HepG2 (cell line): ENCODE measurements around the gene TMEFF1. TPM values are rescaled to one million over a fixed set of nuclear protein-coding genes. Genes with fewer than 3 reads are reported as not detected.

Experiments used
- CENPX ChIP-seq: sonication (generic); formaldehyde crosslinking; IDR thresholded peaks from 2 replicates; pipeline ENCODE4 v1.9.0; 2021; ENCODE audit warnings: mild to moderate bottlenecking, missing genetic modification reagents, moderate library complexity
- GABPA ChIP-seq, 2 experiments: IDR thresholded peaks; 2 replicates each; pipeline ENCODE4 v1.6.1; 2011 to 2016; ENCODE audit warnings: low read depth in 2 of 2, low read length in 1 of 2, missing biosample characterization in 1 of 2, missing genetic modification characterization in 1 of 2
- SP5 ChIP-seq: IDR thresholded peaks from 2 replicates; pipeline ENCODE4 v1.6.1; 2016; ENCODE audit warnings: low read depth, borderline replicate concordance
- ZFYVE20 ChIP-seq: sonication (generic); formaldehyde crosslinking; IDR thresholded peaks from 2 replicates; pipeline ENCODE4 v1.8.0; 2023; ENCODE audit warnings: low read depth, mild to moderate bottlenecking, moderate library complexity, missing genetic modification reagents, borderline replicate concordance
- ZNF337 ChIP-seq: sonication (generic); formaldehyde crosslinking; IDR thresholded peaks from 2 replicates; pipeline ENCODE4 v1.5.1; 2020; ENCODE audit warnings: missing genetic modification reagents, low read depth, mild to moderate bottlenecking, borderline replicate concordance
- ZNF572 ChIP-seq: sonication (generic); formaldehyde crosslinking; IDR thresholded peaks from 2 replicates; pipeline ENCODE4 v1.5.1; 2020; ENCODE audit warnings: mild to moderate bottlenecking, missing genetic modification reagents
- polyA plus RNA-seq, 8 experiments: library from polyadenylated mRNA; depleted of rRNA in 3 of 8; stranded (reverse) in 7 of 8; unstranded in 1 of 8; fragments of >200 nt; fragmentation: Illumina TruSeq in 4 of 8; extraction: Trizol in 4 of 8; gene quantifications; 2 replicates each; pipeline versions ENCODE4 v1.2.1 to v1.2.3, GENCODE V29; 2011 to 2016; ENCODE audit warnings: low read depth in 4 of 8, missing spikeins in 1 of 8, mixed read lengths in 1 of 8; ENCODE audit not compliant: insufficient read depth in 1 of 8
- total RNA-seq, 5 experiments: library from RNA; depleted of rRNA; stranded (reverse); fragments of >200 nt; fragmentation: Illumina TruSeq; extraction: Trizol; gene quantifications; 2 replicates each; pipeline ENCODE4 v1.2.3, GENCODE V29; 2016; ENCODE audit warnings: low read depth in 1 of 5
- TF ChIP-seq, protein P1 (sequence below): sonication (generic); formaldehyde crosslinking; IDR thresholded peaks from 2 replicates; pipeline ENCODE4 v1.4.0; 2020; ENCODE audit warnings: mild to moderate bottlenecking, low read depth, missing genetic modification reagents
- TF ChIP-seq, protein P2 (sequence below): sonication (generic); formaldehyde crosslinking; IDR thresholded peaks from 2 replicates; pipeline ENCODE4 v1.4.0; 2020; ENCODE audit warnings: mild to moderate bottlenecking, missing genetic modification reagents
- TF ChIP-seq, protein P3 (sequence below): sonication (generic); formaldehyde crosslinking; IDR thresholded peaks from 2 replicates; pipeline ENCODE4 v1.4.0; 2020; ENCODE audit warnings: missing genetic modification reagents, low read depth, mild to moderate bottlenecking, borderline replicate concordance
- TF ChIP-seq, protein P4 (sequence below): sonication (generic); formaldehyde crosslinking; IDR thresholded peaks from 2 replicates; pipeline ENCODE4 v1.4.0; 2020; ENCODE audit warnings: mild to moderate bottlenecking, missing genetic modification reagents
- TF ChIP-seq, protein P5 (sequence below): sonication (generic); formaldehyde crosslinking; IDR thresholded peaks from 2 replicates; pipeline ENCODE4 v1.4.0; 2020; ENCODE audit warnings: mild to moderate bottlenecking, missing genetic modification reagents
- TF ChIP-seq, protein P6 (sequence below): sonication (generic); formaldehyde crosslinking; IDR thresholded peaks from 2 replicates; pipeline ENCODE4 v1.8.0; 2022; ENCODE audit warnings: mild to moderate bottlenecking, missing genetic modification reagents

TMEFF1 gene
- total and polyA plus RNA-seq, 2 of the 13 experiments (the other 11 are each of a cell fraction or from before 2014, with no cell fraction given) = 0.87 to 1.9 TPM

DNA sequence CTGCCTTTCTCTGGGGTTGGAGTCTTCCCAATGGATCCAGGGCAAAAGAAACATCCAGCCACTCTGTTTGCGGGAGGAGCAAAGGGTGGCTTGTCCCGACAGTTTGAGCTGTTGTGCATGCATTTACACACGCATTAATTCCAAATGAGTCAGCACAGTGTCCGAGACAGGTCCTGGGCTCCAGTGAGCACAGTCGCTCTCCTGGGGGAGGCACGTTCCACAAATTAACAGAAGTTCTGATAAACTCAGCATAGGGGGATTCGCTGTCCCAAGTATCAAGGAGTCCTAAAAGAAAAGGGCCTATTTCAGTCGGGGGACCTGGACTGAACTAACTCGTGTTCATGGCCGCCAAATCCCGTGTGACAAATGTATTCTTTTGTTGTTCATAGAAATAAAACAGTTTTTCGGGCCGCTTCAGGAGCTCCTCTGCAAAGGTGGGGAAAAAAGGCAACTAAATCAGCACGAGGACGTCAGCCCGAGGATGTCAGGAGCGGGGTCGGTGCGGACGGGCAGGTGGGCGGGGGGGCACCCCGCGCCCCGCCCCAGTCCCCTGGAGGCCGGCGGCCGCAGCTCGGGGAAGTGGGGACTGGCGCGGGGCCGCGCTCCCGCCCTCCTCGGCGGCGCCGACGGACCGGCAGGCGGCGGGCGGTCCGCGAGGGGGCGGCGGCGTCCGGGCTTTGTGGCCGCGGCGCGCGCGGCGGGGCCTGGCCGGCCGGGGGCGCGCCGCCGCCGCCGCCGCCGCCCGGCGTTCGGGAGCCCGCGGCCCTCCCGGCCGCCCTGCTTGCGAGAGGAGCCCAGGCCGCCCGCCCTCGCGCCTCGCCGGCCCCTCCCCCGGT lies 46.2 kb upstream of the TMEFF1 start, which contains the start of gene MSANTD3 (continued):
- TF ChIP-seq, protein P1, sequence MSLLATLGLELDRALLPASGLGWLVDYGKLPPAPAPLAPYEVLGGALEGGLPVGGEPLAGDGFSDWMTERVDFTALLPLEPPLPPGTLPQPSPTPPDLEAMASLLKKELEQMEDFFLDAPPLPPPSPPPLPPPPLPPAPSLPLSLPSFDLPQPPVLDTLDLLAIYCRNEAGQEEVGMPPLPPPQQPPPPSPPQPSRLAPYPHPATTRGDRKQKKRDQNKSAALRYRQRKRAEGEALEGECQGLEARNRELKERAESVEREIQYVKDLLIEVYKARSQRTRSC (CRISPR knock-in tag) = no peak
- TF ChIP-seq, protein P2, sequence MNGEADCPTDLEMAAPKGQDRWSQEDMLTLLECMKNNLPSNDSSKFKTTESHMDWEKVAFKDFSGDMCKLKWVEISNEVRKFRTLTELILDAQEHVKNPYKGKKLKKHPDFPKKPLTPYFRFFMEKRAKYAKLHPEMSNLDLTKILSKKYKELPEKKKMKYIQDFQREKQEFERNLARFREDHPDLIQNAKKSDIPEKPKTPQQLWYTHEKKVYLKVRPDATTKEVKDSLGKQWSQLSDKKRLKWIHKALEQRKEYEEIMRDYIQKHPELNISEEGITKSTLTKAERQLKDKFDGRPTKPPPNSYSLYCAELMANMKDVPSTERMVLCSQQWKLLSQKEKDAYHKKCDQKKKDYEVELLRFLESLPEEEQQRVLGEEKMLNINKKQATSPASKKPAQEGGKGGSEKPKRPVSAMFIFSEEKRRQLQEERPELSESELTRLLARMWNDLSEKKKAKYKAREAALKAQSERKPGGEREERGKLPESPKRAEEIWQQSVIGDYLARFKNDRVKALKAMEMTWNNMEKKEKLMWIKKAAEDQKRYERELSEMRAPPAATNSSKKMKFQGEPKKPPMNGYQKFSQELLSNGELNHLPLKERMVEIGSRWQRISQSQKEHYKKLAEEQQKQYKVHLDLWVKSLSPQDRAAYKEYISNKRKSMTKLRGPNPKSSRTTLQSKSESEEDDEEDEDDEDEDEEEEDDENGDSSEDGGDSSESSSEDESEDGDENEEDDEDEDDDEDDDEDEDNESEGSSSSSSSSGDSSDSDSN (CRISPR knock-in tag) = peak; percentile 51; the same call in 1 of the 2 replicates
- TF ChIP-seq ZFYVE20 (no peak), ZNF337 (CRISPR knock-in tag) (no peak), ZNF572 (CRISPR knock-in tag) (no peak), CENPX (CRISPR knock-in tag) (no peak), GABPA (IDR thresholded peaks at IDR 0.05; ENCODE audit: low read depth, low read length) (0 out of 2 replicates have a peak, but pooled peaks have one; percentile 11), GABPA (CRISPR knock-in tag; IDR thresholded peaks at IDR 0.05; ENCODE audit: low read depth) (no peak), SP5 (peak; percentile 13; the same call in 1 of the 2 replicates)
- TF ChIP-seq, protein P3, sequence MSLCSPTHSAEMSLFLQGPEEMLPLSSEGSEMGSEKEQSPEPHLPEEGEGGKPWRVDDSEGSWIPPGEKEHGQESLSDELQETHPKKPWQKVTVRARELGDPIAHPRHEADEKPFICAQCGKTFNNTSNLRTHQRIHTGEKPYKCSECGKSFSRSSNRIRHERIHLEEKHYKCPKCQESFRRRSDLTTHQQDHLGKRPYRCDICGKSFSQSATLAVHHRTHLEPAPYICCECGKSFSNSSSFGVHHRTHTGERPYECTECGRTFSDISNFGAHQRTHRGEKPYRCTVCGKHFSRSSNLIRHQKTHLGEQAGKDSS = peak; percentile 69; the same call in 1 of the 2 replicates
- TF ChIP-seq, protein P4, sequence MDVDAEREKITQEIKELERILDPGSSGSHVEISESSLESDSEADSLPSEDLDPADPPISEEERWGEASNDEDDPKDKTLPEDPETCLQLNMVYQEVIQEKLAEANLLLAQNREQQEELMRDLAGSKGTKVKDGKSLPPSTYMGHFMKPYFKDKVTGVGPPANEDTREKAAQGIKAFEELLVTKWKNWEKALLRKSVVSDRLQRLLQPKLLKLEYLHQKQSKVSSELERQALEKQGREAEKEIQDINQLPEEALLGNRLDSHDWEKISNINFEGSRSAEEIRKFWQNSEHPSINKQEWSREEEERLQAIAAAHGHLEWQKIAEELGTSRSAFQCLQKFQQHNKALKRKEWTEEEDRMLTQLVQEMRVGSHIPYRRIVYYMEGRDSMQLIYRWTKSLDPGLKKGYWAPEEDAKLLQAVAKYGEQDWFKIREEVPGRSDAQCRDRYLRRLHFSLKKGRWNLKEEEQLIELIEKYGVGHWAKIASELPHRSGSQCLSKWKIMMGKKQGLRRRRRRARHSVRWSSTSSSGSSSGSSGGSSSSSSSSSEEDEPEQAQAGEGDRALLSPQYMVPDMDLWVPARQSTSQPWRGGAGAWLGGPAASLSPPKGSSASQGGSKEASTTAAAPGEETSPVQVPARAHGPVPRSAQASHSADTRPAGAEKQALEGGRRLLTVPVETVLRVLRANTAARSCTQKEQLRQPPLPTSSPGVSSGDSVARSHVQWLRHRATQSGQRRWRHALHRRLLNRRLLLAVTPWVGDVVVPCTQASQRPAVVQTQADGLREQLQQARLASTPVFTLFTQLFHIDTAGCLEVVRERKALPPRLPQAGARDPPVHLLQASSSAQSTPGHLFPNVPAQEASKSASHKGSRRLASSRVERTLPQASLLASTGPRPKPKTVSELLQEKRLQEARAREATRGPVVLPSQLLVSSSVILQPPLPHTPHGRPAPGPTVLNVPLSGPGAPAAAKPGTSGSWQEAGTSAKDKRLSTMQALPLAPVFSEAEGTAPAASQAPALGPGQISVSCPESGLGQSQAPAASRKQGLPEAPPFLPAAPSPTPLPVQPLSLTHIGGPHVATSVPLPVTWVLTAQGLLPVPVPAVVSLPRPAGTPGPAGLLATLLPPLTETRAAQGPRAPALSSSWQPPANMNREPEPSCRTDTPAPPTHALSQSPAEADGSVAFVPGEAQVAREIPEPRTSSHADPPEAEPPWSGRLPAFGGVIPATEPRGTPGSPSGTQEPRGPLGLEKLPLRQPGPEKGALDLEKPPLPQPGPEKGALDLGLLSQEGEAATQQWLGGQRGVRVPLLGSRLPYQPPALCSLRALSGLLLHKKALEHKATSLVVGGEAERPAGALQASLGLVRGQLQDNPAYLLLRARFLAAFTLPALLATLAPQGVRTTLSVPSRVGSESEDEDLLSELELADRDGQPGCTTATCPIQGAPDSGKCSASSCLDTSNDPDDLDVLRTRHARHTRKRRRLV = 0 out of 2 replicates have a peak, but pooled peaks have one; percentile 5
- TF ChIP-seq, protein P5, sequence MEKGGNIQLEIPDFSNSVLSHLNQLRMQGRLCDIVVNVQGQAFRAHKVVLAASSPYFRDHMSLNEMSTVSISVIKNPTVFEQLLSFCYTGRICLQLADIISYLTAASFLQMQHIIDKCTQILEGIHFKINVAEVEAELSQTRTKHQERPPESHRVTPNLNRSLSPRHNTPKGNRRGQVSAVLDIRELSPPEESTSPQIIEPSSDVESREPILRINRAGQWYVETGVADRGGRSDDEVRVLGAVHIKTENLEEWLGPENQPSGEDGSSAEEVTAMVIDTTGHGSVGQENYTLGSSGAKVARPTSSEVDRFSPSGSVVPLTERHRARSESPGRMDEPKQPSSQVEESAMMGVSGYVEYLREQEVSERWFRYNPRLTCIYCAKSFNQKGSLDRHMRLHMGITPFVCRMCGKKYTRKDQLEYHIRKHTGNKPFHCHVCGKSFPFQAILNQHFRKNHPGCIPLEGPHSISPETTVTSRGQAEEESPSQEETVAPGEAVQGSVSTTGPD = no peak
- TF ChIP-seq, protein P6, sequence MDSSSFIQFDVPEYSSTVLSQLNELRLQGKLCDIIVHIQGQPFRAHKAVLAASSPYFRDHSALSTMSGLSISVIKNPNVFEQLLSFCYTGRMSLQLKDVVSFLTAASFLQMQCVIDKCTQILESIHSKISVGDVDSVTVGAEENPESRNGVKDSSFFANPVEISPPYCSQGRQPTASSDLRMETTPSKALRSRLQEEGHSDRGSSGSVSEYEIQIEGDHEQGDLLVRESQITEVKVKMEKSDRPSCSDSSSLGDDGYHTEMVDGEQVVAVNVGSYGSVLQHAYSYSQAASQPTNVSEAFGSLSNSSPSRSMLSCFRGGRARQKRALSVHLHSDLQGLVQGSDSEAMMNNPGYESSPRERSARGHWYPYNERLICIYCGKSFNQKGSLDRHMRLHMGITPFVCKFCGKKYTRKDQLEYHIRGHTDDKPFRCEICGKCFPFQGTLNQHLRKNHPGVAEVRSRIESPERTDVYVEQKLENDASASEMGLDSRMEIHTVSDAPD = no peak
